Hindlimb muscle (tissue), 1 donor: Measurements from ENCODE around the gene AQP3. TPM values are rescaled to one million over a fixed set of nuclear protein-coding genes. Genes with fewer than 3 reads are reported as not detected.
"Not testable (repeated sequence)": the region's sequence is repeated elsewhere in the genome, so short reads cannot be mapped to it uniquely, and the experiment has no call there.

ENCODE experiments used
- DNase-seq: peaks from one replicate; pipeline ENCODE4 v3.0.0-alpha.2; 2013
- polyA plus RNA-seq: library from polyadenylated mRNA; unstranded; fragments of 120-200 nt; gene quantifications from one replicate; pipeline ENCODE4 v1.2.1, GENCODE V29; 2013; ENCODE audit not compliant: insufficient read length

The AQP3 gene
- polyA plus RNA-seq, result 7.6 TPM

DNA sequence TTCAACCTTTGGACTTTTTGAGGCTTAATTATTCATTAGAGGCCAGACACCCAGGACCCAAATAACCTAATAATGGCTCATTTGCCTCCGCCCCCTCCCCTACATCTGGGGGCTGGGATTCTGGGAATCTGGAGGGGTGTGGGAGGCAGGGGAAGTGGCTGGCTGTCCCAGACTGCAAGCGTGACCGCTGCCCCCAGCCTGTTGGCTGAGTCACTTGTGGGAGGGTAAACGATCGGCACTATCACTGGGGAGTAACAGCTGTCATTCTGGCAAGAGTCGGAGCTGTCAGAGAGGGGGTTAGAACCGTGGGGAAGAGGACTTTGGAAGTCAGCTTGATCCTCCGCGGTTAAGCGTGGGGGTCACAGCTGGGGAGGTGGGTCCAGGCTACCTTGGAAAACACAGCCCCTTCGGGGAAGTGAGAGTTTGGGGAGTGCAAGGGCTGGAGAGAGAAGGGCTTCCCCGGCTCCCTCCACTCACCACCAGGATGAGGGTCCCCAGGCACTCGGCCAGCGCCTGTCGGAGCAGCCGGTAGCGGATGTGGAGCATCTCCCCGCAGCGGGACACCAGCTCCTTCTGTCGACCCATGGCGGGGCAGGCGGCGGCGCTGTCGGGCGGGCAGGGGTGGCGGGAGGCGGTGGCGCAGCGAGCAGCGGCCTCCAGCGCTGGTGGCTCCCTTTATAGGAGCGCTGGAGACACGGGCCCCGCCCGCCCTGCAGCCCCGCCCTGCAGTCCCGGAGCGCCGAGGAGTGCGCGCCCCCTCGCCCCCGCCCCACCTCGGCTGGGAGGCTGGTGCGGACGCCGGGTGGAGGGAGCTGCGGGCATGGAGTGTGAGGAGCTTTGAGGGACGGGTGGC, at the start of gene AQP3:
Gene AQP3, minus strand, starts transcription at position 648 of the 853 bp plus-strand sequence. Its CDS starts 63 bp downstream, at position 585.
- peak; percentile 51 for DNase-seq

DNA sequence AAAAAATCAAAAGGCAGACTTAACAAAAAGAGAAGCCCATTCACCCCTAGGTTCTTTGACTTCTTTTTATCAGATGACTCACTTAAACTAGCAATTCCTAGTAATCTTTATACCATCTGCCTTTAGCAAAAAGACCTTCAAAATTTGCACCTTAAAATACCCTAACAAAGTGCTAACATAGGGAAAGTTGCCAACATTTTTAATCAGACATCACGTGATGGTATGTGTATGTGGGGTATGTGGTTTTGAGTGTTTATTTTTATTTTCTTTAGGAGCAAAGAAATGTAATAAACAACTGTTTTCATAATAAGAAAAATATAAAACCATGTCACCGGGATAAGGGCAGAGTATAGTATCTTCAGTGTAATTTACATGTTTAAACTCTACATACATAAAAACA, 46.4 kb upstream of the AQP3 start:
- DNase-seq, result not testable (repeated sequence)

DNA sequence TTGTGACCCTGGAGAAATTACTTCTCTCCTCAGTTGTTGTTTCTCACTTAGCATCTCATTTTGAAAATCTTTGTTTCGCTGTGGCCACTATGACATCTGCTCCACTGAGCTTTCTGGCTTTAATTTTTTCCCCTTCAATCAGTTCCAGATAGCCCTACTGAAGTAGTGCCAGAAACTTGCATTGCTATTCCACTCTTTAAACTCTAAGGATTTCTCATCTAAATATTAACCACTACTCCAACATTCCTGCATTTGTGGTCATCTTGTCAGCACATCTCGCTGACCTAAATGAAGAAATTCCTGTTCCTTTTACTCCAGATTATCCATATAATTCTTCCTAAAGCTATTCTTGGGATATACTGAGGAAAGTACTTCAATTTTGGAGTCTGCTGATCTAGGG, 41.7 kb upstream of the AQP3 start:
- no peak for DNase-seq

DNA sequence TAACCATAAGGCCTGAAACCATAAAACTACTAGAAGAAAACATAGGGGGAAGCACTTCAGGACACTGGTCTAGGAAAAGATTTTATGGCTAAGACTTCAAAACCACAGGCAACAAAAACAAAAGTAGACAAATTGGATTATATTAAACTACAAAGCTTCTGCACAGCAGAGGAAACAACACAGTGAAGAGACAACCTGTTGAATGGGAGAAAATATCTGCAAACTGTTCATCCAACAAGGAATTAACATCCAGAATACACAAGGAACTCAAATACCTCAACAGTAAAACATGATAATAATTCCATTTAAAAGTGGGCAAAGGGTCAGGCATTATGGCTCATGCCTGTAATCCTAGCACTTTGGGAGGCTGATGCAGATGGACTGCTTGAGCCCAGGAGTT, 37.9 kb upstream of the AQP3 start:
- not testable (repeated sequence) for DNase-seq

DNA sequence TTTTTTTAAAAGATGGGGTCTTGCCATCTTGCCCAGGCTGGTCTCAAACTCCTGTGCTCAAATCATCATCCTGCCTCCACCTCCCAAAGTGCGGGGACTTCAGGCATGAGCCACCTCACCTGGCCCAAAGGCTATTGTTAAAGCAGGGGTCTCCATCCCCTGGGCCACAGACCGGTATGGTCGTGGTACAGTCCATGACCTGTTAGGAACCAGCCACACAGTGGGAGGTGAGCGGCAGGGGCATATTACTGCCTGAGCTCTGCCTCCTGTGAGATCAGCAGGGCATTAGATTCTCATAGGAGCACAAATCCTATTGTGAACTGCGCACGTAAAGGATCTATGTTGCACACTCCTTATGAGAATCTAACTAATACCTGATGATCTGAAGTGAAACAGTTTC, 33.6 kb upstream of the AQP3 start:
- DNase-seq, result no peak

DNA sequence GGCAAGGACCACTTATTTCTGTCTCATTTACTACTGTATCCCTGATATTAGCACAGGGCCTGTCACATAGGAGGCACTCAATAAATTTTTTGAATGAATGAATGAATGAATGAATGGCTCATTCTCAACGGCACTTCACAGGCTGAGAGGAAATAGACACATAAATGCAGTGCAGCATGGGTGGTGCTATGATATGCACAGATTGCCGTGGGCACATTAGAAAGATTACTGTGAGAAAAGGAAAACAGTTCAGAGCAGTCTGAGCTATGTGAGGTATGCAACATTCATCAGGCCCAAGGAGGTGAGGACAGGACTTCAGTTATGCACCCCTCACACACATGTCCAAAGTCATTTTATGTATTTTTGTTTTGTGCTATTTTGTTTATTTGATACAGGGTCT, 32.7 kb upstream of the AQP3 start:
- no peak for DNase-seq

DNA sequence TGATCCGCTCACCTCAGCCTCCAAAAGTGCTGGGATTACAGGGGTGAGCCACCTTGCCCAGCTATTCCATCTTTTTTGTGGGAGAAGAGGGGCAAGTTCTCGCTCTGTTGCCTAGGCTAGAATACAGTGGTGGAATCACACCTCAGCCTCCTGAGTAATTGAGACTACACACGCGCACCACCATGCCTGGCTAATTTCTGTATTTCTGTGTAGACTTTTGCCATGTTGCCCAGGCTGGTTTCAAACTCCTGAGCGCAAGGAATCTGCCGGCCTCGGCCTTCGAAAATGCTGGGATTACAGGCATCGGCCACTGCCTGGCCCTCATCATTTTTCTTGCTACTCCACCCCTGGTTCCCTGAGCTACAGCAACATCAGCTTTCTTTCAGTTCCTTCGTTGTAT, 29.1 kb upstream of the AQP3 start:
- DNase-seq, result no peak

DNA sequence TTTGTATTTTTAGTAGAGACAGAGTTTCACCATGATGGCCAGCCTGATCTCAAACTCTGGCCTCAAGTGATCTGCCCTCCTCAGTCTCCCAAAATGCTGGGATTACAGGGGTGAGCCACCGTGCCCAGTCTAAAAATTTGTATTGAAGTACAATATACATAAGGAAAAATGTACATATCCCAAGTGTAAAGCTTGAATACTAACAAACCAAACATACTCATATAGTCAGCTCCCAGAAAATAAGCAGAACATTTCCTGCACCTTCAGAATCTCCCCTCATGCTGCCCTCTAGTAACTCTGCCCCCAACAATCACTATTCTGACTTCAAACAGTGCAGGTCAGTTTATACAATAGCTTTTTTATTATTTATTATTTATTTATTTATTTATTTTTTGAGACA, 28.0 kb upstream of the AQP3 start:
- DNase-seq, result no peak

DNA sequence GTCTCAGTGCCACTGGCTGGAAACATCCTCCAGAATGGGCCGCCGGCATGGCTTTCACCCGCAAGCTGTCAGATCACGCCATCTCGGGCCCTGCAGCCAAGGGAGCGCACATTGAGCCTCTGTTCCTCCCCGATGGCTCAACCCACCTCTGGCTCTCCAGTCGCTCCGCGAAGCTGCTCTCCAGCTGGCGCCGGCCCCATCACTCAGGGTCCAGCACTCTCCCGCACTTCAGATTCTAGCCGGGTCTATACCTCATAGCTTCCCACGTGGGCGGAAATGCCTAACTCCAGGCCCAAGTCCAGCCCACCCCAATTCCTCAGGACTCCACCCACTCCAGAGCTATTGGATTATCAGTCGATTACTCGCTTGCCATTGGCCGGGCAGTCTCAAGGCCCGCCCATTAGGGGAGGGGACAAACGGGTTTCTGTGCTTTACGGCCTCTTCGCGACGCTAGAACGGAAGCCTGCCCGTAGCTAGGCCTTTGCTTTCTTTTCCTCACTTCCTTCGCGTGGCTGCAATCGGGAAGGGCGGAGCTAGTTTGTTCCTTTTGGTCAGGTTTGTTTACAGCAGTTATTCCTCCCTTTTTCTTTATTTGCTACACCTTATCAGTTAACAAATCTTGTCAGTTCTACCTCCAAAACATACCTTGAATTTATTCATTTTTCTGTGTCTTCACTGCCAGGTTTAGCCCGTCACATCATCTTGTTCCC, 26.4 kb upstream of the AQP3 start, which contains the start of gene NOL6:
Gene NOL6, minus strand, starts transcription at position 282 of the 710 bp plus-strand sequence. Its CDS starts 82 bp downstream, at position 200.
- peak; percentile 99 for DNase-seq

DNA sequence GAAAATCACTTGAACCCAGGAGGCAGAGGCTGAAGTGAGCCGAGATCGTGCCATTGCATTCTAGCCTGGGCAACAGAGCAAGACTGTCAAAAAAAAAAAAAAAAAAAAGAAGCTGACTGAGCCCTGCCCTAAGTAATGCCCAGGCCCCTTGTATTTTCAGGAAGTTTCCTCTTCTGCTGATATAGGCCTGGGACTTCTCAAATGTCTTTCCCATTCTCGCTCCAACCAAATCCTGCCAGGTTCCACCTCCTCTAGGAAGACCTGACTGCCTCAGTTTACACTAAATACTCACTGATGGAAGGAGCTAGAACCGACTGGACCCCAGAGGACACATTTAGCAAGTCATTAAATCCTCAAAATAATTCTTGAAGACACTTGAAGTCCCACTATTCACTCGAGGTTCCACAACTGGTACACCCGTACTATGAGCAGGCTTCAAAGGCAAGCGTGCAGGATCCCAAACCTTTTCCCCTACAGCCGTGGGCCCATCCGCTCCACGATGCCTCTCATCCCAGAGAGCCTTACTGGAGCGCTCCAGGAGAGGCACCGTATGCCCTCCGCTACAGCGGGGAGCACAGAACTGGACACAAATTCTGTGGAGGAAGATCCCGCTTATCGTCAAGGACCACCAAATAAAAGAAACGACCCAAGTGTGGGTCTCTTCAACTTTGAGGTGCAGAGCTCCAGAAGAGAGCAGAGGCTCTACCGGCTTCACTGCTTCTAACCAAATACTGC, 25.7 kb upstream of the AQP3 start:
- no peak for DNase-seq

DNA sequence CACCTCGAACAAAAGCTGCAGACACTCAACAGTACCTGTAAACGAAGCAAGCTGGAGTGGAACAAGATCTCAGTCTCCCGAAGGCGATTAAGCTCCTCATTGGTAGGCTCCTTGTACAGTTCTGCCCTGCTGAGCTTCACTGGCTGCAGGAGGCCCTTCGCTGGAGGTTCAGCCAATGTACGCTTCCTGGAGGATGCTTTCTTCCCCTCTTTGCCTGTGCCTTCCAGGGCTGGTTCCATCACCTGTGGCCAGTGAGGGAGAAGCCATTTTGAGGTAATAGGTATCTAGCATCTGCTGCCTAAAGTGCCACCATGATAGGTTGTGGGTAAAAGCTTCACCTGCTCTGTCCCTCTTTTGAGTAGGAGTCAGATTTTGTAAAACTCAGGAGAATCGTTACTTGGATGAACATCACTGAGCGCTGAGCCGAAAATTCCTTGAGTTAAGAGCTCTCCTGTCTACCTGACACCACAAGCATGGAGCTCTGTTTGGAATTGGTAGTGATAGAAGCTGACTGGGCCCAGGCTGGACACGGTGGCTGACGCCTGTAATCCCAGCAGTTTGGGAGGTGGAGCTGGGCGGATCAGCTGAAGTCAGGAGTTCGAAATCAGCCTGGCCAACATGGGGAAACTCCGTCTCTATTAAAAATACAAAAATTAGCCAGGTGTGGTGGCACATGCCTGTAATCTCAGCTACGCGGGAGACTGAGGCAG, 24.9 kb upstream of the AQP3 start:
- DNase-seq, result no peak

DNA sequence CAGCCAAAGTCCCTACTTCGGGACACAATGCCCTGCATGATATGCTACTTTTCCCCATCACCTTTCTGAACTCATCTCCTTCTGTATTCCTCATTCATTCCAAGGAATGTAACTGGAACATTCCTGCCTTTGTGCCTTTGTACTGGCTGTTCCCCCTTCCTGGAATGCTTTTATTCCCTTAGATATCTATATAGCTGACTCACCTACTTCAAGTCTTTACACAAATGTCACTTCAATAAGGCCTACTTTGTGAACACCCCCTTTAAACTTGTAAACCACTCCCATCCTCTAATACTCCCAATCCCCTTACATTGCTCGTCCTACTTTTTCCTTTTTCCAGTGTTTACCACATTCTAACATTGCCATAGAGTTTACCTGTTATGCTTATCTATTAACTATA, 24.0 kb upstream of the AQP3 start:
- no peak for DNase-seq

DNA sequence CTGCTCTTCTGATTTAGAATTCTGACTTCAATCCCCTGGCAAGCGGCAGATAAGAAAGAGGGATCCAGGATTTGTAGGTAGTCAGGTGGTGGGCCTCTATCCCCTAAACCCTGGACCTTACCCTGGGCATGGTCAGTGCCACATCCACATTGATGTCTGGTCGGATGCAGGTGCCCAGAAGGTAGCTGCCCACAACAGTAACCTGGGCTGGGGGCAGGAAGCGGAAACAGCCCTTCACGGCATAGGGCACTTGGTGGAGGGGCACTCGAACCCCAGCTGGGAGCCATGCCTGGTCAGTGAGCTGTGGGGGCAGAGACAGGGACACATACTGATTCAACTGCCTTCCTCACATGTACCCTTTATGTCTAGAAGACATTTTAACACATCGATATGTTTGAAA, 22.5 kb upstream of the AQP3 start:
- no peak for DNase-seq

DNA sequence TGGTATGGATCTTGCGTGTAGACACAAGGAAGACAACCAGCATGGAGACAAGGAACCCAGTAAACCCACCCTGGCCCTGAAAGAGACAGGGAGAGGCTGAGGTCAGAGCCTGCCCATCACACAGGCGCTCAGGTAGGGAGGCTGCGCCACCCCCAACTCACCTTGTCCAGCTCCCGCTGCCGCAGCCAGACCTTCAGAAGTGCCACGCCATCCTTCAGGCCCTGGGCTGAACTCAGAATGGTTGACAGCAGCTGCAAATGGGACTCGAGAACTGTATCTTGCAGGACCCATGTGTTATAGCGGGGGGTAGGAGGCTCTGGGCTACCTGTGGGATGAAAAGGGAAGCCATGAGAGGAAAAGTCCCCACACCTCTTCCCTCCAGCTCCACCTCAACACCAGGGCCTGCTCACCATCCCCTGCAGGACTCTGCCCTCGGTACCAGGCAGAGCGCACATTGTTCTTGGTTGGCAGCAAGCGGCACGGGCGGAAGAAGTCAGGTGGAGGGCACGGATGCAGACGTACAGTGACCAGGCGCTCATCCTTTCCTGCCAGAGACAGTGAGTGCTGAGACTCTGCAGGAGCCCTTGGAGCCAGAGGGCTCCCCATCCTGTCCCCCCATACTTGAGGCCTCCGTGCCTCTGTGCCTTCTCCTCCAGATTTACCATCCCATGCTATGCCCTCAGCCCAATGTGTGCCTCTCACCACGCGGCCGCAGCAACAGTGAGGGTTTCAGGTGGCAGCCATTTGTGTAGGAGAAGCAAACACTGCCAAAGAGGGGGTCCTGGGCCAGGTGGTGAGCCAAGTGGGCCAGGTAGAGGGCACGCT, 21.6 kb upstream of the AQP3 start:
- DNase-seq, result no peak

DNA sequence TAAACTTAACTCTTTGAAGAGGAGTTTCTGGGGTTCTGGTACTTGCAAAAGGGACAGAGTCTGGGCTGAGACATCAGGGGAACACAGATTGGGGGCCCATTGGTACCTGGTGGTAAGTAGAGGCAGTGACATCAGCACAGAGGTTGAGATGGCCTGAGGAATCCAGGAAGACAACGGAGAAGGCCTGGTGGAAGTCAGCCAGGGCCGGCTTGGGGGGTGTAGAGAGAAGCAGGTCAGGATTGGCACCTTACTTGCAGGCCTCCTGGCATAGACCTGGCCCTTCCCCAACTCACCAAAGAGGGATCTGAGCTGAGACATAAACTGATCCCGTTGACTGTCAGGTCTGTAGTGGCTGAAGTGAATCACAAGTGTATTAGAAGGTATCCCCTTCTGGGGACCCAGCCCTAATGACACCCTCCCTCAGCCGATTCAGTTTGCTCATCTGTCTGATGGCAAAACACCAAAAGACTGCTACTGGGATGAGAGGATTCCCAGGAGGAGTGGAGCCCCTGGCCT, 20.9 kb upstream of the AQP3 start:
- DNase-seq, result no peak

DNA sequence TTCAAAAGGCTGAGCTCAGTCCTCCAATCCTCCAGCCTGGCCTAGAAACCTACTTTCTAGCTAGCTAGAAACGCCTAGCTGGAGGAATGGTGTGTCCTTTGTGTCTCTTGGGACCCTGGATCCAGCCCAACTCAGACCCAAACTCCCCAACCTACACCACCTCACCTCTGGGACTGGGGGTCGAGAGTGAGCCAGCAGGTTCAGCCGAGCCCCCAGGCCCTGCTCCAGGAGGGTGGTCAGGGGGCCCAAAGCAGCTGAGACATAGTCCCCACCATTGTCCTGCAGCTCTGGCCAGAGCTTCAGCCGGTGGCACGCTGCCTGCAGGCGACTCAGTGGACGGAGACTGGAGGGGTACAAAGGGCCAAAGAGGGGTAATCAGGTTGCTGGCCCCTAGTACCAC, 20.1 kb upstream of the AQP3 start:
- no peak for DNase-seq

DNA sequence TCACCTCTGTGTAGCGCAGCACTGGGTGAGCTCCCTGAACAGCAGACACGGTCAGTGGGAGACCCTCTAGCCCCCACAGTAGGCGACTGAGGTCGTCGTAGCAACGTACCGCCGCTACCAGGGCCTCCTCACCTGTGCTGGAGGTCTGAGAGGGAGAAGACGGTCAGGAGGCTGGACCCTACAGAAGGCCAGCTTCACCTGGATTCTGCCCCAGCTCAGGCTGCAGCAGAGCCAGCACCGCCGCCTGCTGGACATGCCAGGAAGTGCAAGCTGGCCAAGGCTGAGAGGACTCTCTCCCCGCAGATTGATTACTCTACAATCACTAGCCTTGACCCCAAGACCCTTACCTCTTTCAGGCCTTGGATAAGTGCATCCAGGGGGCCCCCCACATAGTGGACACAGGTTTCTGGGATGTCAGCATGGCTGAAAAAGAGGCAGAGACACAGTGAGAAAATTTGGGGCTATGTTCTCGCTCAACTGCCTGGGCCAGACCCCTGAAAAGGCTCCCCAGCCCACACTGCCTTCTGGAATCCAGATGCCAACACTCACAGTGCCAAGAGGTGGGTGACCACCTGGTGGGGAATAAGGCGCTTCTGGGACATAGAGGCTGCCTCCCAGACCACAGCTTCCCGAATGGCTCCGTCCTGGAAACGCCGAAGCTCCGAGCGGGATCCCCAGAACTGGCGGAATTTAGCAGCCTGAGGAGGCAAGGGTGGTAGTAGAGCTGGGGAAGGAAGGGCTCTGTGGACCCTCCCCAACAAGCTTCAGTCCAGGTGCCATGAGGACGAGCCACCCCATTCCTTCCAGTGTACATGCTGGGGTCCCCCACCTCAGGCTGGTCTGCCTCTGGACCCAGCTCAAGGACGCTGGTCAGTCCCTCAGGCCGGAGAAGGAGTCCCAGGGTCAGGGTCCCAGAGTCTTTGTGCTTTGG, 19.4 kb upstream of the AQP3 start:
- DNase-seq, result peak; percentile 45

DNA sequence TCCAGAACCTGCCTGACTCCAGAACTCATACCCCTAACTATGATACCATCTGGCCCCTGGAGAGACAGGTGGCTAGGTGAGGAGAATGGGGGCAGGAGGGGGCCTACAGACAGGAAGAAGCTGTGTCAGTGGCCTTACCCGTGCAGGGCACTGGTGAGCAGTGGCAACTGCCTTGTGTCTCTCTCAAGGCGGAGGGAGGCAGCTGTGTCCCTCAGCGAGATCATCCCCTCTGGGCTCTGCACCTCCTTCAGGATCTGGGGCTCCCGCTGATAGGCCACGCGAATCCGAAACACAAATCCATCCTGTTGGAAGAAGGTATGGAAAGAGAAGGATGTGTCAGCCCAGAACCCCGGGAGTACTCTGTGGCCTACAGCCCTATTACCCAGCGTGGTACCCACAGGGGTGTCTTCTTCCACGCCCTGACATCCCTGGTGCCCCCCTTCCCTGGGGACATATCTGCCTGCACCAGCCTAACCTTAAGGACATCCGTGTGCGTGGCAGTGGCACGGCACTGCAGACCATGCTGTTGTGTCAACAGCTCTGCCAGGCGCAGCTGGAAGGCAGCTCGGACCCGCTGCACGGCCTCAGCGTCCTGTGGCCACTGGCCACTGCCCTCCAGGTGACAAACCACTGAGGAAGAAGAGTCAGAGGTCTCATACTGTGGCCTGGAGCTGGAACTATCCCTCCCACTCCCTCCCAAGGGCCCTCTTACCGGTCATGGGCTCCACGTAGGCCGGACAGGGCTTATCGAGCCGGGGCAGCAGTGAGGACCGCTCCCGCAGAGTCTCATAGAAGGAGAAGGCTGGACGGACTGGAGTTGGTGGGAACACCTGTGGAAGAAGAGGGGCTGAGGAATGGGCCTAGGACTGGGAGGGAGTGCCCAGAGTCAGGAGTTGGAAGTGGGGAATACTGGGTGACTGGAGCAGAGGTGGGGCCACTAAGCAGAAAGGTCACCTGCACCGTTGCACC, 18.5 kb upstream of the AQP3 start:
- no peak for DNase-seq

DNA sequence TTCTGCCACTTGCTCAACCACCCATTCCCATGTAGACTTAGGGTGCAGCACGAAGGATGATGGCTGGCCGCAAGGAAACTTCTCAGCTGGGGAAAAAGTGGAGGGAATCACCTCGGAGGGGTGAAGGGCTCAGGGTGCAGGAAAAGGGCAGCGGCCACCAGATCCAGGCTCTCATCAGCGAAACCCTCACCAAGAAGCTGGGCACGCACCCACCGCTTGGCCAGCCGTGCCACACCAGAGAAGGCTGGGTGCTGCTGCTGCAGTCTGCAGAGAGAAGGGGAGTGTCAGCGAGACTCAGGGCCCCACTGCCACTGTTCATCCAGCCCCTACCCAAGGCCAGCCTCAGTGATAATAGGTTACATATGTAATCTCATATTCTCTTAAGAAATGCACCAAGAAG, 17.7 kb upstream of the AQP3 start:
- no peak for DNase-seq
